ENCODE results near the gene SLC25A36.
"Not testable (repeated sequence)": the region's sequence is repeated elsewhere in the genome, so short reads cannot be mapped to it uniquely, and the experiment has no call there.

SLC25A36 gene

DNA sequence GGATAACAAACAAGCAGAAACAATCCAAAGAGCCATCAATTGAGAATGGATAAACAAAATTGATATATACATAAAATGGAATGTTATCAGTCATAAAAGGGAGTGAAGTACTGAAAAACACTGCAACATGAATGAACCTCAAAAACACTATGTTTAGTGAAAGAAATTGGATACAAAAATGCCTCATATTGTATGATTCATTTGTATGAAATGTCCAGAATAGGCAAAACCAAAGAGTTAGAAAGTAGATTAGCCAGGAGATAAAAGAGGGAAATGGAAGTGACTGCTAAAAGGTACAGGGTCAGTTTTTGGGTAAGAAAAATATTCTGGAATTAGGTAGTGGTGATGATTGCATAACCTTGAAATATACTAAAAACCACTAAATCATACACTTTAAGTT, 9.8 kb upstream of the SLC25A36 start:
- DNase-seq (ENCODE audit: low spot score): no peak

- no peak for DNase-seq (ENCODE audit: low spot score)
Observed at GRCh38 chr3:140933109-140933508, 8.5 kb upstream of the SLC25A36 start.

GRCh38 chr3:140933552-140933951, 8.1 kb upstream of the SLC25A36 start:
- DNase-seq (ENCODE audit: low spot score): no peak

GRCh38 chr3:140939305-140939704, 2.3 kb upstream of the SLC25A36 start:
- not testable (repeated sequence) for DNase-seq (ENCODE audit: low spot score)

- DNase-seq (ENCODE audit: low spot score): no peak
Observed at GRCh38 chr3:140941090-140941433, 574 bp upstream of the SLC25A36 start.

GRCh38 chr3:140942221-140943104, 827 bp downstream of the SLC25A36 start:
- DNase-seq (ENCODE audit: low spot score): peak; percentile 27

DNA sequence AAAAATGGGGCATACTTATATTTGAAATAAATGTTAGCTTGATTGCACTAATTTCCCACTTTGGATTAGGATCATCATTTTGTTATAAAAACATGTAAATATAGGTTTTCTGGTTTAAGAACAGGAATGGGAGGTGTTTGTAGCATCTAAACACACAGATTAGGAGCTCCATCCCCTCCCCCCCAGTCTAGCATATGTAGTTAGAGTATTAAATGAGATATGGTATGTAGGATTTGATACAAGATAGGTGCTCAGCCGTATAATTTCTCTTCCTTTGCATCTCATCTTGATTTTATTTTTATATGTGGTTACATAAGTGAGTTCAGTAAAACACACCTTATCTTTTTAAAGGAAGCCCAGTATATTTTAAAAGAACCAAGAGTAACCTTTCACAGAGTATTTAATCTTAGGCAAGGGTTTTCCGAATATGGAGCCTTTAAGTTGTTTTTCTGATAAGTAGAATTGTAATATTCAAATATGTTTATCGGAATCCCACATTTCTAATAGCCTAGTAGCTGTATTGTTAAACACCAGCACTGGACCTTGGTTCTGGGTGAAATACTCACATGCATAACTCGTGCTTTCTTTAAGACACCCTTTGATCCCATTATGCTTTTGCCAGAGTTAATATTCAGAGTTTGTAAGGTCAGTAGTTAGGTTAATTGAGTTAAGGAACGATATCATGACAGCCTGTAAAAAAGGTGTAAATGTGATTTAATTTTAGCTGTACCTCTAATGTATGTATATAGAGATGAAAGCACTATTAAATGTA, 2.3 kb downstream of the SLC25A36 start:
- no peak for DNase-seq (ENCODE audit: low spot score)

DNA sequence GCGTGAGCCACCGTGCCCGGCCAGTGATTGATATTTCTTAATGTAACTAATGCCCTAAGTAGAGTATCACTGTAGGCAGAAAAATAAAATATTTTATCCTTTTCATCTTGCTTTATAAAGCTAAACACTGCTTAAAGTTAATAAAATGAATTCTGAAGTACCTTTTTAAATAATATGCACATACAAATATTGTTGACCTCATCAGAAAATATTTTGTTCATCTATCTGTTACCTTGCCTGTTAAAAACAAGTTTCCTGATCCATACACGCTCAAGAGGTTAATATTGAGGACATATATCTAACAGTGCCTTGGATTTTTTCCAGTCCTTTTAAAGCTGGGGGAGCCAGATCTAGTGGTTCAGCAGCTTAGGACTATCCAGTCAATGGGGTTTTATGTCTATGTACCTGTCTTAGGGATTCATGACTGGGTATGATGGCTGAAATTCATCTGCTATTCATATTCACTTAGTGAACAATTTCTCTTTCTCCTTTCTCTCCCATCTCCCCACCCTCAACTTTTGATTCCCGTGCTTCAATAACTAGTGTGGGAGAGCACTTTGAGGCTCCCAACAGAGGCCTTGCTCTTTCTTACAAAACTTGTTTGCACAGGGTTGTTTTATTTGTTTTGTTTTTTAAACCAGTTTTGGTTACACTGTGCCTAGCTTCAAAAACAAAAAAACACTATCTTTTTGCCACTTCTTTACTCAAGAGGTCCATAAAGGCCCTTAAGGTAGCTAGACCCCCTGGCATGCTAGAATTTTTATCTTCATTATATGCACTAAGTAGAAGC, 7.0 kb downstream of the SLC25A36 start:
- no peak for DNase-seq (ENCODE audit: low spot score)

- no peak for DNase-seq (ENCODE audit: low spot score)
Observed at GRCh38 chr3:140950144-140950543, 8.5 kb downstream of the SLC25A36 start.

DNA sequence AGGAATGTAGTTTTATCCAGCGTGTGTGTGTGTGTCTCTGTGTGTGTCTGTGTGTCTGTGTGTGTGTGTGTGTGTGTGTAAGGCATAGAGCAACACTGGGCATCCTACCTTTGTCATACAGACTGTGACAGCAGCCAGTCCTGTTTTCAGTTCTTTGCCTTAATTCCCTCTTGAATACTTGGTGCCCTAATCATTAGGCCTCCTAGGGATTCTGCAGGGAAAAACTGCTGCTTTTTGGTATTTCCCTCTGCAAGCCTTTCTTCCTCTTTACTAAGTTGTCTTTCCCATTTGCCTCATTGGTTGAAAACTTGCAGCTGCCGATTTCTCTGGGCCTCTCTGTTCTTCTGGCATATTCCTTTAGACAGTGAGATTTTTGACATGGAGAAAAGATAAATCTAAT, 9.2 kb downstream of the SLC25A36 start:
- no peak for DNase-seq (ENCODE audit: low spot score)

- DNase-seq (ENCODE audit: low spot score): not testable (repeated sequence)
Observed at GRCh38 chr3:140951750-140952149, 10.1 kb downstream of the SLC25A36 start.

DNA sequence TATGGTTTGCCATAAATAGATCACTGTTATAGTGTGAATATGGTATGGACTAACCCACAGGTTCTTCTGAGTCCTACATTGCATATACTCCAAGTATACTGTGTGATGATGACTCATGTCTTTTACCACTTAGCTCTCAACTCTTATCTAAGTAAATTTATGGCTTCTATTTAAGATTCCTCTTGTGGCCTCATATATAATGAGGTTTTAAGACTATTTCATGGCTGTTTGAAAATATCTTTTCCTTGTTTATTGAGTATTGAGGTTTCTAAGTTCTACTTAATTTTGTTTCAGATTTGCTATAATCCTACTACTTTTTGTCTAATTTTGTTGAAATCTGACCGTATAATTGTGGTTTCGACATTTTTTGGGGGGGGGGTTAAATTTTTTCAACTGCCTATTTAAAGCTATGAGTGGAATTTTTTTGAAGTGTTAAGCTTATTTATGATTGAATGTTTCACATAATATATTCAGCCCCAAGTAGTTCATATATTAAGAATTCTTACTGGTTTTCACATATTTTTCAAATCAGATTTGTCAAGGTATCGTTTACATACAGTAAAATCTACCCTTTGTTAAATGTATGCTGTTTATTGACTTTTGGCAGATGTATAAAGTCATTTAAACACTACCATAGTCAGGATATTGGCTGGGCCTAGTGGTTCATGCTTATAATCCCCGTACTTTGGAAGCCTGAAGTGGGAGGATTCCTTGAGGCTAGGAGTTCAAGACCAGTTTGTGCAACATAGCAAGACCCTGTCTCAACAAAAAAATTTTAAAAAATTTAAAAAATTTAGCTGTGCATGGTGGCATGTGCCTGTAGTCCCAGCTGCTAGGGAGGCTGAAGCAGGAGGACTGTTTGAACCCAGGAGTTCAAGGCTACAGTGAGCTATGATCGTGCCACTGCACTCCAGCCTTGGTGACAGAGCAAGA, 11.7 kb downstream of the SLC25A36 start:
- no peak for DNase-seq (ENCODE audit: low spot score)

DNA sequence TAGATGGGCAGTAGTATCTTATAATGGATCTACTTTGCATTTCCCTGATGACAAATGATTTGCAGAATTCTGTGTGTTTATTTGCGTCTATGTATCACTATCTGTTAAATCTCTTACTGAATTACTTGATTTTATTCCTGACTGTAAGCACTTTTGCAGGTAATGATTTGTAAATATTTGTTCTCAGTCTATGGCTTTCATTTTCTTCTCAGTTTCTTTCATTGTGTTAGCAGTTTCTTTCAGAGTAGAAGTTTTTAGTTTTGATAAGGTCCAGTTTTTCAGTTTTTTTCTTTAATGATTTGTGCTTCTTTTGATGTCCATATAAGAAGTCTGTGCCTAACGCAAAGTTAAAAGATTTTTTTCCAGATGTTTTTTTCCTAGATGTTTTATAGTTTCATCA, 12.9 kb downstream of the SLC25A36 start:
- DNase-seq (ENCODE audit: low spot score): no peak

DNA sequence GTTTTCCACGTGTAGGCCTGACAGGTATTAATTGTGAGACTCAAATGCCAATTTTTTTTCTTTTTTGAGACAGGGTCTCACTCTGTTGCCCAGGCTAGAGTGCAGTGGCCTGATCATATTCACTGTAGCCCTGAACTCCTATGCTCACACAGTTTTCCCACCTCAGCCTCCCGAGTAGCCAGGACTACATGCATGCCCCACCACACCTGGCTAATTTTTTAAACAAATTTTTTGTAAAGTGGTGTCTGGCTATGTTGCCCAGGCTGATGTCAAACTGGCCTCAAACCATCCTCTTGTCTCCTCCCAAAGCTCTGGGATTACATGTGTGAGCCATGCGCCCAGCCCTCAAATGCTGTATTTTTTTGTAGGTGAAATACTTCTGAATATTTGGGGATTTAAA, 14.0 kb downstream of the SLC25A36 start:
- DNase-seq (ENCODE audit: low spot score): no peak

DNA sequence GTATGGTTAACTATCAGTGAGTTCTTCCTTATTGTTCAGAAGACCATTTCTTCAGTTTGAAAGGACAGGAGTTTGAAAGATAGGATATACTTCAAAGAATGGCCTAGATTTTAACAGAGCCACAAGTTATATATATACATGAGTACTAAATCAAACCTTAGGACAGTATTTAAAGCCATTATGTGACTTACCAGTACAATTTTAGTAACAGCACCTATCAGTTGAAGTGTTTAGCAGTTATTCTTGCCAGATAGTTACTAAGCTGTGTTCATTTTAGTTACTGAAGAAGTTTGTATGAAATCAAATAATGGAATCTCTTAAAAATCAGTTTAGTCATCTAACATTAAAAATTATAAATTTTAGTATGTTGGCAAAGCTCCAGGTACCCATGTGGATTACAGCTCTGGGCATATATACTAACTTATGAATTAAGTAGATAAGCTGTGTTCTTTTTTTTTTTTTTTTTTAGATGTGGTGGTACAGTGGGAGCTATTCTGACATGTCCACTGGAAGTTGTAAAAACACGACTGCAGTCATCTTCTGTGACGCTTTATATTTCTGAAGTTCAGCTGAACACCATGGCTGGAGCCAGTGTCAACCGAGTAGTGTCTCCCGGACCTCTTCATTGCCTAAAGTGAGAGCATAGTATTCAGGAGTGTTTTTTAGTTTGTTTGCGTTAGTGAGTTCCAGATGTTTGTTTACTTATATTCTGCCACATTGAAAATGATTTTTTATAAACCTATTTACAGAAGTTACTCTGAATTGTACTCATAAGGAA, 14.6 kb downstream of the SLC25A36 start:
- no peak for DNase-seq (ENCODE audit: low spot score)

GRCh38 chr3:140972833-140973232, 31.2 kb downstream of the SLC25A36 start:
- DNase-seq (ENCODE audit: low spot score): no peak

- no peak for DNase-seq (ENCODE audit: low spot score)
Observed at GRCh38 chr3:140974900-140975299, 33.3 kb downstream of the SLC25A36 start.

DNA sequence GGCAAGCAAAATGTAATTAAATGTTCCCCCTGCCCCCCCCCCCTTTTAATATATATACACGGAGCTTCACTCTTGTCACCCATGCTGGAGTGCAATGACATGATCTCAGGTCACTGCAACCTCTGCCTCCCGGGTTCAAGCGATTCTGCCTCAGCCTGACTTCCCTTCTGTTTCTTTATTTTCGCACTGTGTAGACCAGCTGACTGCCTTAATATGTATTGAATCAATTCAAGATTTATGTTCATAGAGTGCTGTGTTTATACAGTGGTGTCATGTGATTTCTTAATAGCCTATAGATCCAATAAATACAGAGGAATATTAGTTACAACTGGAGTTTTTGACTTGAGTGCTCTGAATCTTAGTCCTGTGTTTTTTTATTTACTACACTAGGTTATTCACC, 39.0 kb downstream of the SLC25A36 start:
- DNase-seq (ENCODE audit: low spot score): no peak

DNA sequence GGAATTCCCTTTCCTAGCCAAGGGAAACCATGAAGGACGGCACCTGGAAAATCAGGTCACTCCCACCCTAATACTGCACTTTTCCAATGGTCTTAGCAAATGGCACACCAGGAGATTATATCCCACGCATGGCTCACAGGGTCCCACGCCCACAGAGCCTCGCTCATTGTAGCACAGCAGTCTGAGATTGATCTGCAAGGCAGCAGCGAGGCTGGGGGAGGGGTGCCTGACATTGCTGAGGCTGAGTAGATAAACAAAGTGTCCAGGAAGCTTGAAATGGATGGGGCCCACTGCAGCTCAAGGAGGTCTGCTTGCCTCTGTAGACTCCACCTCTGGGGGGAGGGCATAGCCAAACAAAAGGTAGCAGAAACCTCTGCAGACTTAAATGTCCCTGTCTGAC, 46.2 kb downstream of the SLC25A36 start:
- DNase-seq (ENCODE audit: low spot score): not testable (repeated sequence)

- DNase-seq (ENCODE audit: low spot score): no peak
Observed at GRCh38 chr3:140994316-140994715, 52.7 kb downstream of the SLC25A36 start.

- not testable (repeated sequence) for DNase-seq (ENCODE audit: low spot score)
Observed at GRCh38 chr3:140994861-140995260, 53.2 kb downstream of the SLC25A36 start.
